Jurkat, Clone E6-1 (cell line): ENCODE data around the gene CXorf51B. TPM values are rescaled to one million over a fixed set of nuclear protein-coding genes. Genes with fewer than 3 reads are reported as not detected.
"Not testable (repeated sequence)": the region's sequence is repeated elsewhere in the genome, so short reads cannot be mapped to it uniquely, and the experiment has no call there.

ENCODE experiments used
- DNase-seq: peaks from one replicate; pipeline ENCODE4 v3.0.0-alpha.2; 2011; ENCODE audit warnings: low read depth, low spot score
- H3K4me3 ChIP-seq: 2 replicates; pipeline ENCODE4 v1.5.1; 2011; ENCODE audit warnings: mild to moderate bottlenecking, low read length, control low read depth, moderate library complexity
- polyA plus RNA-seq: library from polyadenylated mRNA; unstranded; fragments of >200 nt; gene quantifications from one replicate; pipeline ENCODE4 v1.2.1, GENCODE V29; 2012; ENCODE audit warnings: missing spikeins; ENCODE audit not compliant: insufficient read length, insufficient read depth

Gene CXorf51B
- not detected for polyA plus RNA-seq

- DNase-seq, H3K4me3 ChIP-seq: not testable (repeated sequence)
Measured at GRCh38 chrX:146809471-146809870, at the start of gene CXorf51B. Gene CXorf51B, plus strand, starts transcription at chrX:146809771. Its CDS starts 21 bp downstream, at chrX:146809792.

- not testable (repeated sequence) for H3K4me3 ChIP-seq, DNase-seq
Measured at GRCh38 chrX:146814644-146815043, 5.1 kb downstream of the CXorf51B start, which contains the start of gene CXorf51A. Gene CXorf51A, minus strand, starts transcription at chrX:146814744. Its CDS starts 21 bp downstream, at chrX:146814723.

- no peak for DNase-seq
- no peak overlapping the region for H3K4me3 ChIP-seq
Measured at GRCh38 chrX:146831994-146832393, 22.4 kb downstream of the CXorf51B start.

GRCh38 chrX:146854281-146854680 lies 44.7 kb downstream of the CXorf51B start:
- H3K4me3 ChIP-seq: no peak overlapping the region
- no peak for DNase-seq
